Urothelium cell line (cell line): ENCODE measurements around the gene LINC01488.

Experiments
- DNase-seq: peaks from one replicate; pipeline ENCODE4 v3.0.0; 2011; ENCODE audit warnings: low spot score, mixed read lengths
- FAIRE-seq: peaks from 2 replicates; lab custom pipeline; 2011; peaks lifted over from hg19 to GRCh38; lab: Jason Lieb, UNC

Gene LINC01488

DNA sequence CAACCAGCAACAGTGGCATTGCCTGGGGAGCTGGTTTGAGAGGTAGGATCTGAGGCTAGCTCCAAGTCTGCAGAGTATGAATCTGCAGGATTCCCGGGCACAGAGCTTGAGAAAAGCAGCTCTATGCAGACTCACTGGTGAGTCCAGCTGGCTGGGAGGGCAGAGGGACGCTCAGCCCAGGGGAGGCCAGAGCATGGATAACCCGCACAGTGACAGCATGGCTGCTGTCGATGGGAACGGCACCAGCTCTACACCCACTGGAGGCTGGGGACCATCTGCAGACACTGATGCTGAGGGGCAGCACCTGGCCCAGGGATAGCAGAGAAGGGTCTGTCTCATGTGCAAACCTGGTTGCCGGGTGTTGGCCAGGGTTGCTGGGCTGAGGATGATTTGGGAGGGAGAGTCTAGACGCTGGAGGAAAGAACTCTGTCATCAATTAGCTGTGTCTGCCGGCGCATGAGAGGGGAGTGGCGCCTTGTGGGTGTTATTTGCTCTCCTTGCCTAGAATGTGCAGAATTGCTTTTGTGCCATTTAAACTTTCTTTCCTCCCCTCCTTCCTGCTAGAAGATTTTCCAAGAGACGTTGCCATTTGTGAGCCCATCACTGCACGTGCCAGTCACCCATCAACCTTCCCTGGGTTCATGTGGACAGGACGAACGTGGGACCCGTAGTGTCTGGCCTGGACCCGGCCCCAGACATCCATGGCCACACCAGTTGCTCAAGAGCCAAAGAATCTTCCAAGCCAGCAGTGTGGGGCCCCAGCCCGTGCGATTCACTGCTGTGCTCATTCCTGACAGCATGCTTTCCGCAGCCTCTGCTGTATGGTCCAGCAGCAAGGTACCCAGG, 19.1 kb upstream of the LINC01488 start:
- FAIRE-seq, result no peak
- no peak for DNase-seq

DNA sequence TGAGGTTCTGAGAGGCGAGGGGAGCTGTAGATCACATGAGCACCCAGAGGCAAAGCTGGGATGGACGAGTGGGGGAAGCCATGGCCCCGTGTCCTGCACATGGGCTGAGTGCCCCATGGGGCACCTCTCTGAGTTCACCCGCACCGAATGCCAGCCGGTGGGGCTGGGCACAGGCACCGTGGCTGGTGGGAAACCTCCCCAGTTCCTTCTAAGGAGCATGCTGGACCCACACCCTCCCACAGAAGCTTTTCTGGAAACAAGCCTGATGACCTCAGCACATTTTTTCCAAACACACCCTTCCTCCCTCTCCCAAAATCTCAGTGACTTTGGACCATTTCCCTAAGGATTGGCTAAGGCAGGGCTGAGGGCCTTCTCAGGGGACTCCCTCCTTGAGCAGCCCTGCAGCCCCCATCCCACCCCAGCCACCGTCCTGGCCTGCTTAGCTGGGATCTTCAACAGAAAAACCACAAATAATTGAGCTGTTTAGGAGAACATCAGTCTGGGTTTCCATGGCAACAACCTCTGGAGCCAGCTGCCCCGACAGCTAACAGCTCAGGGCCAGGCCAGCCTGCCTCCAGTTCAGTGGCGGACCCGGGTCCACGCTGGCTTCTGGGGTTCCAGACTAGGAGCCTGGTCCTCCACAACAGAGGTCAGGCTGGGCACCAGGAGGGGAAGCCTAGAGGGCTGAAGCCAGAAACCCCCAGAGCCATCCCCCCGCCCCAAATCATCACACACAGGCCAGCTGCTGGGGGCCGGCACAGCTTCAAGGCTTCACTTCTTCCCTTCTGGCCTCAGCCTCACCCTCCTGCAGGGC, 18.1 kb upstream of the LINC01488 start:
- DNase-seq (peak; percentile 65), FAIRE-seq (no peak)

DNA sequence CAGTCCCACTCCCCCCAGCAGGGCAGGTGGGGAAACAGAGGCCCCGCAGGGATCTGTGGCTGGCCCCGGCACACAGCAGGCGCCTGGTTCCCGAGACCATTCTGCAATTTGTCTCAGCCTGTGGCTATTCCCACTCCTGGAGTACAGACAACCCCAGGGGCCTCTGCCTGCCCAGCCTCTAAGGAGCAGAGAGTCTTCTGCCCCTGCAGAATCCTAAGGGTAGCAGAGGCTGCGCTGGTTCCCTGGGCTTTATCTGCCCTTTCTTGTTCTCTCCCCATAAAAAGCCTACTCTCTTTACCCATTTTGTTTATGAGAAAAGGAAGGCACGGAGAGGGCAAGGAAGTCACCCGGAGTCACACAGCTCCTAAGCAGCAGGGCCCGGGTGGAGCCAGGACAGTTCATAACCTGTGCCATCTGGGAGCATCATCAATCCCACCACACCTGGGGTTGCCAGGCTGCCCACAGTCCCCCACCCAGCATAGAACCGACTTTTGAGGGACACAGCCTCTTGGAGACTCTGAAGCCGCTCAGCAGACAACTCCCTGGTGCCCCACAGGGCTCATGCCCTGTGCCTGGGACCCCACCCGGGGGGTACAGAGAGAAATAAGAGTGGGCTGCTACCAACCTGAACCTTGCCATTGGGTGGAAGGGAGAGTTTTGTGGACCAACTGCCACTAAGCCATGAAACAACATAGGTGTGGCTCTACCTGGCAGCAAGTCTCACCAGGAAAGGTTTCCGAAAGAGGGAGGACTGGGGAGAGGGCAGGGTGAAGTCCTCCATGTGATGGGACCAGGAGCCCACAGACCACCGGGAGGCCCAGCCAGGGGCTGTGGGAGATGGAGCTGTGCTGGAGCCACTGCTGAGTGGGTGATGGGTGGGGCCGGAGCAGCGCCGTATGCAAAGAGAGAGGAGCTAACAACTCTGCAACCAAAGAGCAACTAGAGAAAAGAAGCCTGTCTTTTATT, 17.2 kb upstream of the LINC01488 start:
- DNase-seq (no peak), FAIRE-seq (no peak)

DNA sequence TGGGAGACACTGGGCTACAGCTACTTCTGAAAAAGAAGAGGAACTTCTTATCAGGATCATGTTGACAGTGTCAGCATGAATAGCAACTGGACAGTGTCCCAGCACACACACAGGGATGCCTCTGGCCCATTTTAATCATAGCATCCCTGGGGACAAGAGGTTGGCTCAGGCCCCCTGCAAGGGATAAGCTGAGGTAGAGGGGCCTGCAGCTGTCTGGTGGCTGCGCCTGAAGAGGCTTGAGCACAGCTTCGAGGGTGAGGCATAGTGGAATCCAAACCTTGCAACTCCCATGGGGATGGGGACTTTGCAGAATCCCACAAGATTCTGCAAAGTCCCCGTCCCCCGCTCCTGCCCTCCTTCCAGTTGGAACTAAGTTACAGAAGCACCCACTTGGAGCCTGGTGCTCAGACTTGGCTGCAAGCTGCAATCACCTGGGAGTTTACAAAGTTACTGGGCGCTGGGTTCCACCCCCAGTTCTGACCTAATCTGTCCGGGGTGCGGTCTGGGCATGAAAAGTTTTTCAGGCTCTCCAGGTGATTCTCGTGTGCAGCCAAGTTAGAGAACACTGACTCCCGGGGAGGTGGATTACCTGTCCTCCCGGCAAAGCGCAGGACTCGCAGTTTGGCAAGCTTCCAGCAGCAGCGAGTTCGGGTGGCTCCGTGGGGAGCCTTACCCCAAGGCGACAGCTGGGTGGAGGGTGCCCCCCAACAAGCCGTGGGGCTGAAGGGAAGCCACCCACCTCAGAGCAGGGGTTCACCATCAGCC, 16.0 kb upstream of the LINC01488 start:
- FAIRE-seq (no peak), DNase-seq (no peak)

DNA sequence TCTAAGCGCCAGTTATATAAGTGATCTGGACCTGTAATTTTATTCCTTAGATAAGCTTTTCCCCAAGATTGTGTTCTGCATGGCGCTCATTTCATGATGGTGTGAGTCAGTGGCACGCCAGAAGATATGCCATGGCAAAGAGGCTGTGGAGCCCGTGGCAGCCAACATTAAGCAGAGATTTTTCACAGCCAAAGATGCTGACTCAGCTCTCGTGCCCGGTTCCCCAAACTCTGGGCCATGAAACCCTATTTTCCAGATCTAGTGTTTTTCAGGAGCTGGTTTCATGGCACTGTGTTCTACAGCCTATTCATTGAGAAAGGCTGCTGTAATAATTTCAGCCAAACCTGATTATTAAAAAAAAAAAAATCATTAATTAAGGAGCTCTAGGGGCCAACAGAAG, 15.4 kb upstream of the LINC01488 start:
- FAIRE-seq (no peak), DNase-seq (no peak)

DNA sequence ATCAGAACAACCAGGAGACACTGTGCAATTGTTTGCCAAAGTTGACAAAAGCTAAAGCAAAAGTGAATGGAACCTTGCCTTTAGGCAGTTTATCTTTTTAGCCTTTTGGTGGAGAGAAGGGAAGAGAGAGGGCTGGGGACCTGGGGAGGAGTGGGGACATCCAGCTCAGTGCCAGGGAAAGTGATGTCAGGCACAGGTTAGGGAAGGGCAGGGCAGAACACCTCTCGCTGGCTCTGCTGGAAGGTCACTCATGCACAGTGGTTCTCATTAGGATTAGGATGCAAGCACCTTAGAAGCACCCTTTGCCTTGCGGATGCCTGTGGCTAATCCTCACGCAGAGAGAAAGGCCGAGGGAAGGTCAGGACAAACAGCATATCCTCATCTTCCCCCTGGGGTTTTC, 14.3 kb upstream of the LINC01488 start:
- no peak for FAIRE-seq
- no peak for DNase-seq

DNA sequence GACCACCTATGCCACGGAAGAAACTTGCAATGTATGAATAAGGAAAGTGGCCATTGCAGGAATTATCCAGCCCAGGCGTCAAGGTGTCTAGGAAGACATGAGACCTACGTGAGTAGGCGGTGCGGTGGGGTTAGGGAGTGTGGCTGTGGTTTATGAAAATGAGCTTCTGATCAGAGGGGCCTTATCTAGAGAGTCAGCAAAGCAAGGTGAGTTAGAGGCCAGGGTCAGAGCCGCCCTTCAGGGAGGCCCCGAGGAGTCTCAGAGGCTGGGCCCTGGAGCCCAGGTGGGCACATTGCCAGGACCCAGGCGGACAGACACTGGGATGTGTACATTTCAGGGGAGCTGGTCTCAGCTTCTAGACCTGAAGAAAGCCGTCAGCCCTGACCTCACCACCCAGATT, 13.8 kb upstream of the LINC01488 start:
- DNase-seq (no peak), FAIRE-seq (no peak)

DNA sequence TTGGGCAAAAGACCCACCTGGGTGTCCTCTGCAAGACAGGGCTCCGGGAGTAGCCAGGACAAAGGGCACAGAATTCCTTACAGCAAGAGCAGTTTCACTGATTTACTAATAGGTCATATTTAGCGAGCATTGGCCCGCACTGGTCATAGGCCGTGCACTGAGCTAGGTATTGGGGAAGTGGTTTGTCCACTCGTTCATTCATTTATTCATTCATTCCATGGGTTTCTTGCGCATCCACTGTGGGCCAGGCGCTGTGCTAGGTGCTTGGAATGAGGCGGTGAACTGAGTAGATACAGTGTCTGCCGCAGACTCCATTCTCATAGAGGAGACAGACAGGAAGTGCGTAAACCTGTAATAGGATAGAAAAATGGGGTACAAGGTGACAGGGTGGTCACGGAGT, 13.2 kb upstream of the LINC01488 start:
- no peak for FAIRE-seq
- no peak for DNase-seq

DNA sequence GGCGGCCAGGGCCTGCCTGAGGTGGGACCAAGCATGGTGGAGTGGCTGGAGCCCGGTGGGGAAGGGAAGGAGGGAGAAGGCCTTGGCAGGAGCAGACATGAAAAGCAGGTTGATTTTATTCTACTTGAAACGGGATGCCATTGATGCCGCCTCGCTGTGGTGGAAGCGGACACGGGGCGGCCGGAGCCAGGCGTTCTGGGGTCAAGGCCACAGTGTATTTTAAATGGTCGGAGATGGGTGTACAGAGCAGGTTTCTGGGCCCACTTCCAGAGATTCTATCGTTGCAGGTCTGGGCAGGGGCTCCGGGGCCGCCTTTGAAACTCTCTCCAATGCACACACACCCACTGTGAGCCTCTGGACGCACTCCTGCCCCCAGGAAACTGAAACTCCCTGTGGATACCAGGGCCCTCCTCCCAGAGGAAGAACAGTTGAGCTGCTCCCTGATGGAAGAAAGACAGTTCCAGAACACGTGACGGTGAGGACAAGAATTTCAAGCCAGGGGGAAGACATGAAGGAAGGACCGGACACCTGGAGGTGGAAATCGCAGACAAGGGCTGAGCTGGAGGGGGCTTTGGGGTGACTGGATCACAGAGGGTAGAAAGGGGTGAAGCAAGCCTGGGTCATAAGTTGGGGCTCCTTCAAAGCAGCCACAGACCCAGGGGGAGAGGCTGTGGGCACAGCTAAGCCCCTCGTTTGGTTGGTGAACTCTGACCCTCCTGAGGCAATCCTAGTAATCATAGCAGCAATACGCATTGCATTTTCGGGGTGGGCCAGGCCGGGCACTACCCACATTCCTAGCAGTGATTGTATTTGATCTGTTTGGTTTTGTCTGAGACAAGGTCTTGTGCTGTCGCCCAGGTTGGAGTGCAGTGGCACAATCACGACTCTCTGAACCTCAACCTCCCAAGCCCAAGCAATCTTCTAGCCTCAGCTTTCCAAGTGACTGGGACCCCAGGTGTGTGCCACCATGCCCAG, 12.3 kb upstream of the LINC01488 start:
- no peak for FAIRE-seq
- no peak for DNase-seq

DNA sequence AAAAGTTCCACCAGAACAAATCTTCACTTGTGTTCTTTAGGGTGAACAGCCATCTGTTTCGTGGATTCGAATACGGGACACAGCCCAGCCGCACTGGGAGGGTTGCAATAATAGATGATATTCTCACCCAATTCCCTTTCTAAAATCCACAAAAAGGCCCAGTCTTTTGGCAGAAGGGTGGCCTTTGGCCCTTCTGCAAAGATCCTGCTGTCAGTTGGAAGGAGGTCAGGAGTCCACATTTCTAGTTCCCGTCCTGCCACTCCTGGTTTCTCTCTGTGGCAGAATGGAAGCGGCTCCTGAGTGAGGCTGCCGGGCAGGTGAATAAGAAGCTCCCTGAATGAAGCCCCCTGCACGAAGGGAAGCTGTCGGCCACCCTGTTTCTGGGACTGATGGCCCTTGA, 11.2 kb upstream of the LINC01488 start:
- no peak for FAIRE-seq
- DNase-seq, result no peak

DNA sequence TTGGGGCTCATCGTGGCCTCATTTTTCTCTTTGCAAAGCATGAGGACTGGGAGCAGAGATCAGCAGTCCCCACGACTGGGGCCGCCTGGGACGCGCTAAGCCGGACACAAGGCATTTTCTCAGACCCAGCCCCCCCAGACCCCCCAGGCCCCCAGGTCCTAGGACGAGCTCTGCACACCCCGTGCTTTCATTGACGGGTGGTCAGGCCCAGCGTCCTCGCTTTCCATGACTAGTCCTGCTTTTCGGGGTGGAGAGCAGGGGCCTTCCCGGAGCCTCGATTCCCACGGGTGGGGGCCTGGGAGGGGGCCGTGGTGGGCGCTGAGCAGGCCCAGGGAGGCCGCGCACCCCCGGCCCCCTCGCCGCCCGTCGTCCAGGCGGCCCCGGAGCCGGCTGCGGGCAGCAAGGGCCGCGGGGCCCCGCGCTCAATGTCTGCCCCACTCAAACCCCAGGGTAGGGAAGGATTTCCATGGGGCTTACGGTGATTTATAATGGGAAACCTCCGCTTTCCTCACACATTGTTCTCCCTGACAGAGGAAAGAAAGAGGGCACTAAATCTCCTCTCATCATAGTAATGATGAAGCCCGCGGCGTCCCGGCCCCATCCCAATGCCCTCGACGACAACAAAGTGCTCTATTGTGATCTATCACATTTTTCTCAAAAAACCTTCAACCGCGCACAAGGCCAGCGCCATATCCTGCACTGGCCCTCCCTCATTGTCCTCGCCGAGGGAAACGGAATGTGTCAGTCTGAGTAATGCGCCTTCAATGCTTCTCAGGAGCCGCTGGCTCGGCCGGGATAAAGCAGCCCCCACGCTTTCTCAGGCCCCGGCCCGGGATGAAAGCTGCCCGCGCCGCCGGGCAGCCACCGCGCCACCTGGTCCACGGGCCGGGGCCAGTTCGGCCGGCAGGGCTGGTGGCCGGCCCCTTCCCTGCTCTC, 10.4 kb upstream of the LINC01488 start:
- DNase-seq (no peak), FAIRE-seq (no peak)

DNA sequence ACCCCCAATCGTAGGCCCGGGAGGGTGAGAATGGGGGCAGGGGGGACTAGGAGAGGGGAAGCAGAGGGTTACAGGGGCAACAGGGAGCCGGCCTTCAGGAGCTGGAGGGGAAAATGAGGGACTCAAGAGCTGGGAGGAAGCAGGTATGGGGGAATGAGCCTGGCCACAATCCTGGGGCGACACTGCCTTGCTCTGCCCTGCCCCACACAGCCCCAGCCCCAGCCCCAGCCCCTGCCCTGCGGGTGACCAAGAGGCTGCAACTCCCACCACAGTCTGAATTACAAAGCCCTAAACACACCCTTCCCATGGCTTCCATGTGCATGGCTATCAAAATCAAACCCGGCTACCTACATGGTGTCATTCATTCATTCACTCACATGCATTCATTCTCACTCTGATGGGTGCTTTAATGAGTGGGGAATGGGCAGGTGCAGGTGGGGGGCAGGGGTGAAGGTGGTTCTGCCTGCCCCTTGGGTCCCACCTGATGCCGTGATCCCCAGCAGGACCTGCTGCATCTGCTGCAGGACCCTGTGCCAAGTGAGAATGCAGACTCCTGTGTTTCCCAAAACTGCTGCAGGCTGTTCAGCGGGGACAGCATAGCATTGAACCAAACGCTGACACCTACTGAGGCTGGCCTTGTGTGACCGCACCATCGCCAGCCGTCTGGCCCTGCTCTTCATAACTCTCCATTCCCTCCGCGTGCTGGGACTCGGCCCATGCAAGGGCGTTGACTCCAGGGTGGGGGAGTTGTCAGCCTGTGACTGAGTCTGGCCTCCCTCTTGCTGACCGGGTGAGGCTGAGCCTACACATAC, 9.5 kb upstream of the LINC01488 start:
- FAIRE-seq (peak; percentile 52), DNase-seq (no peak)

DNA sequence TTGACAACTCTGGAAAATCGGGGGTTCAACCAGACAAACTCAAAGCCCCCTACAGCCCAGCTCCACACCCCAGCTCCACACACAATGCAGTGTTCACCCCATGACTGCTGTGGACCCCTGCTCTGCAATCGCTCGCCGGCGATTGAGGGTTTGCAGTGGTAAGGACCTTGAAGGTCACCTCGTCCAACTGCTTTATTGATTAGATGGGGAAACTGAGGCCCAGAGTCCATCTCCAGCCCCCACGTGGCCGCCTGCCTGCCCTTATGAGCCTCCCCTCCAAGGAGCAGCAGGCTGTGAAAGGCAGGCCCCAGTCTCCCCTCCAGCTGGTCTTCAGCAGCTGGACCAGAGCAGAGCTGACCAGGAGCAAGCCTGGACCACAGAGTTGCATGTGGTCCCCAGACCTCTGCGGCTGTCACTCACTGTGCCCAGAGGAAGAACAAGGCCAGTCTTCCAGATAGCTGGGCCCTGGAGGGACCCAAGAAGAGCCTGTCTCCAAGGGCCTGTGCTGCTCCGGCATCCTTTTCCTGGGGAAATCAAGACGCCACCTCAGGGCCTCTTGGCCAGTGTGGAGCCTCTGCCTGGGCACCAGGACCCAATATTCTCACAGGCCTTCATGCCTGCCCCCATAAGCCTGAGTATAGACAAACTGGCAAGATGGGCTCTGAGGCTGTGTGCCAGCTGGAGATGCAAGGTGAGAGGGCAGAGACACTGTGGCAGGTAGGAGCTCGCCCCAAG, 8.8 kb upstream of the LINC01488 start:
- DNase-seq (no peak), FAIRE-seq (no peak)

DNA sequence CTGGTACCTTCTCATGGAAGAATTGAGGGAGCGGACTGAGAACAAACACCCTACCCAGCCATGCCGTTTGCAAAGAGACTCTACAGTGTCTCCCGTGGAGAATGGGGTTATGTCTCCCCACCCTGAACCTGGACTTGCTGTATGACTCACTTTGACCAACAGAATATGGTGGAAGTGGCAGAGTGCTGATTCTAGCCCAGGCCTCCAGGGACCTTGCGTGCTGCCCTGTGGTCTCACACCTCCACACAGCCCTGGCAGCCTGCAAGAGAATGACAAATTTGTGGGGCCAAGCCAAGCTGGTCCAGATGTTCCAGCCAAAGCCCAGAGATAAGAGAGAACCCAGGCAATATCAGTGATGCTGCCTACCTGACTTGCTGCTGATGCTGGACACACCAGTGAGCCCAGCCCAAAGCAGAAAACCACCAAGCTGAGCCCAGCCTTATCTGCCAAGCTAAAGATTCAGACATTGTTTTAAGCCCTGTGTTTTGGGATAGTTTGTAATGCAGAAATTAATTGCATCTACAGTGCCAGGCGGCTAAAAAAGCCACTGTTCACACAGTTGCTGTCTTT, 8.1 kb upstream of the LINC01488 start:
- DNase-seq (no peak), FAIRE-seq (no peak)

DNA sequence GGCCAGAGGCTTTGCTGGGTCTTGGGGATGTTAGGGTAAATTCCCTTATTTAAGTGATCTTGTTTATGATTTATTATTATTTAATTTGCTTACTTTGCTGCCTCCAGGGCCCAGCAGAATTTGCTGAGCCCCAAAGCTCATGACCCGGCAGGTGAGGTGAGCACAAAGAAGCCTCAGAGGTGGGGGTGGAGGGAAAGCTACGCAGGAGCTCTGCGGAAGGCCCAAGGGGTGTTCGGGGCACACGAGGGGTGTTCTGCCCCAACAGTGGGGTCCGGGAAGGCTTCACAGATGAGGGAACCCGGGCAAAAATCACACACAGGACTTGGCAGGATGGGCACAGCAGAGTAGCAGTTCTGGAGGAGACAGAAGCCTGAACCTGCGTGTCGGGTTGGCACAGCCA, 6.7 kb upstream of the LINC01488 start:
- FAIRE-seq, result no peak
- no peak for DNase-seq
